Activated CD4-positive, alpha-beta T cell treated with anti-CD3 and anti-CD28 coated beads for 1 hour (primary cell): Measurements from ENCODE around the gene NAALAD2.
"Not testable (repeated sequence)": the region's sequence is repeated elsewhere in the genome, so short reads cannot be mapped to it uniquely, and the experiment has no call there.

ENCODE experiments used
- DNase-seq: peaks from one replicate; pipeline ENCODE4 v3.0.0-alpha.2; 2020

The NAALAD2 gene

GRCh38 chr11:90192869-90193582 is 58.6 kb downstream of the NAALAD2 start:
- DNase-seq: no peak

- DNase-seq: no peak
These were observed 62.9 kb downstream of the NAALAD2 start for GRCh38 chr11:90197377-90197776.

- no peak for DNase-seq
These were observed 67.9 kb downstream of the NAALAD2 start for GRCh38 chr11:90202342-90202741.

- no peak for DNase-seq
These were observed 69.9 kb downstream of the NAALAD2 start for GRCh38 chr11:90204407-90204806.

- DNase-seq: no peak
These were observed 70.6 kb downstream of the NAALAD2 start for GRCh38 chr11:90204832-90205646.

GRCh38 chr11:90207992-90208391 is 73.5 kb downstream of the NAALAD2 start:
- DNase-seq: not testable (repeated sequence)

- no peak for DNase-seq
These were observed 74.4 kb downstream of the NAALAD2 start for GRCh38 chr11:90208857-90209256.

GRCh38 chr11:90213322-90213721 is 78.9 kb downstream of the NAALAD2 start:
- DNase-seq: no peak

- no peak for DNase-seq
These were observed 82.1 kb downstream of the NAALAD2 start for GRCh38 chr11:90216611-90217010.

GRCh38 chr11:90218606-90219005 is 84.1 kb downstream of the NAALAD2 start:
- DNase-seq: no peak

GRCh38 chr11:90219438-90219837 is 85.0 kb downstream of the NAALAD2 start:
- no peak for DNase-seq

GRCh38 chr11:90220391-90220790 is 85.9 kb downstream of the NAALAD2 start:
- DNase-seq: no peak

GRCh38 chr11:90221803-90222458 is 87.5 kb downstream of the NAALAD2 start:
- DNase-seq: no peak

GRCh38 chr11:90222459-90223247 is 88.2 kb downstream of the NAALAD2 start, which contains the start of gene CHORDC1:
Gene CHORDC1, minus strand, starts transcription at chr11:90223049. Its CDS starts 95 bp downstream, at chr11:90222954.
- peak; percentile 91 for DNase-seq

- DNase-seq: no peak
These were observed 88.8 kb downstream of the NAALAD2 start for GRCh38 chr11:90223248-90223585.

- DNase-seq: no peak
These were observed 93.6 kb downstream of the NAALAD2 start for GRCh38 chr11:90228056-90228455.

- DNase-seq: no peak
These were observed 95.3 kb downstream of the NAALAD2 start for GRCh38 chr11:90229791-90230190.

- DNase-seq: no peak
These were observed 100.5 kb downstream of the NAALAD2 start for GRCh38 chr11:90234977-90235376.

- no peak for DNase-seq
These were observed 101.1 kb downstream of the NAALAD2 start for GRCh38 chr11:90235526-90235925.

- no peak for DNase-seq
These were observed 102.5 kb downstream of the NAALAD2 start for GRCh38 chr11:90237004-90237403.

GRCh38 chr11:90239967-90240636 is 105.6 kb downstream of the NAALAD2 start:
- DNase-seq: not testable (repeated sequence)

- no peak for DNase-seq
These were observed 107.0 kb downstream of the NAALAD2 start for GRCh38 chr11:90241414-90241813.
